Right lobe of liver (tissue), 4 donors: ENCODE measurements around the gene MYOZ3.

Source experiments
- CTCF ChIP-seq, 4 donors: fragments of 200-600 bp in 3 of 4; fragments of 450-650 bp in 1 of 4; IDR thresholded peaks; one replicate each; pipeline versions ENCODE4 v1.5.1 to v1.8.0; 2016 to 2022; ENCODE audit warnings: antibody characterized with exemption in 4 of 4, mild to moderate bottlenecking in 2 of 4
- POLR2A ChIP-seq: fragments of 450-650 bp; IDR thresholded peaks from one replicate; pipeline ENCODE4 v1.6.1; 2017; ENCODE audit warnings: antibody characterized with exemption, mild to moderate bottlenecking
- donor health status: DM: no; HTN: no; CAD: no.
- donor health status: DM: no; HTN: no; CAD: no.
- donor health status: DM: no; HTN: yes; CAD: no.

- TF ChIP-seq POLR2A (no peak), CTCF (IDR thresholded peaks at IDR 0.05) (no peak)
Measured at GRCh38 chr5:150638053-150638444, 23.0 kb upstream of the MYOZ3 start.
